HG02970 (cell line): ENCODE data around the gene KCNQ1OT1.

Experiments
- ATAC-seq: cut with Tn5 transposase; IDR thresholded peaks from one replicate; pipeline ENCODE4 v1.9.1; 2021; ENCODE audit warnings: mild to moderate bottlenecking, moderate library complexity, moderate number of reproducible peaks; ENCODE audit not compliant: unreplicated experiment, low FRiP score

The KCNQ1OT1 gene

DNA sequence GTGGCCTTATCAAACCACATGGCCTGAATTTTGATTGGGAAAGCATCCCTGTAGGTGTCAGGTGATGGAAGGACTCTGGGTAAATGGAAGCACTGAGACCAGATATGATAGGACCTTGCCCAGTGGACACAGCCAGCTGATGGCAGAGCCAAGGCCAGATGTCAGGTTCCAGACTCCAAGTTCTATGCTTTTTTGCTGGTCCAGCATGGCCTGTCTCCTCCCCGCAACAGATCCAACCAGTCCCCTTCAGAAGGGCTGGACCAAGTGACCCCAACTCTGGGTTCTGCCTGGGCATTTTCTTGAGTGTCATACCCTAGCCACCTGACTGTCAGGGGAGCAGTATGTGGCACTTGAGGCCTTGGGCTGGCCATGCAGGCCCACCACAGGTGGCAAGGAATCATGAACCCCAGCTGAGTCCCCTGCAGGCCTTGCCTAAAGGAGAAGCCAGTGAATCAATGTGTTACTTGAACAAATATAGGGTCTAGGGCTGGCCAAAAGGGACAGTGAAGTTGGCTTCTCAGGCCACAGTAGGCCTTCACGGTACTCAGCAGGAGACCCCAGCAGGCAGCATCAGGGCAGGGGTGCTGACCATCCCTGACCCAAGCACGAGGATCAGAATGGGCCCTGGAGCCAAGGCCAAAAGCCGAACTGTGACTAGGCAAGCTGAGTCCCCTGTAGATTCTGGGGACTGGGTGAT lies 27.1 kb downstream of the KCNQ1OT1 start:
- no peak for ATAC-seq

- ATAC-seq, result no peak
These were observed 28.0 kb downstream of the KCNQ1OT1 start for GRCh38 chr11:2671748-2672147.

- ATAC-seq, result no peak
These were observed 29.2 kb downstream of the KCNQ1OT1 start for GRCh38 chr11:2670541-2671100.

GRCh38 chr11:2669634-2670469 lies 29.9 kb downstream of the KCNQ1OT1 start:
- no peak for ATAC-seq

- no peak for ATAC-seq
These were observed 30.9 kb downstream of the KCNQ1OT1 start for GRCh38 chr11:2668876-2669275.

DNA sequence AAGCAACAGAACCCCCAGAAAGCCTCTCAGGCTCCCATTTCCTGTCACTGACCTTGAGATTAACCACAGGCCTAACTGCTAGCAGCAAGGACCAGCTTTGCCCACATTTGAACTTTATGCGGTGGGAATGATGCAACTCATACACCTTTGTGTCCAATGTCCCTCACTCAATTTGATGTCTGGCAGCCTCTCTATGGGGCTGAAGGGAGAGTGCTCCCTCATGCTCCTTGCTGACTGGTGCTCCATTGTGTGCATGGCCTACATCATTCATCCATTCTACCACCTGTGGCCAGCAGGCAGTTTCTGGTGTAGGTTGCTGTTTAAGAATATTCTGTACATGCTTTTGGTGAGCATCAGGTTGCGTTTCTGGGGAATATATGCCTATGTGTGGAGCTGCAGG lies 31.9 kb downstream of the KCNQ1OT1 start:
- no peak for ATAC-seq

DNA sequence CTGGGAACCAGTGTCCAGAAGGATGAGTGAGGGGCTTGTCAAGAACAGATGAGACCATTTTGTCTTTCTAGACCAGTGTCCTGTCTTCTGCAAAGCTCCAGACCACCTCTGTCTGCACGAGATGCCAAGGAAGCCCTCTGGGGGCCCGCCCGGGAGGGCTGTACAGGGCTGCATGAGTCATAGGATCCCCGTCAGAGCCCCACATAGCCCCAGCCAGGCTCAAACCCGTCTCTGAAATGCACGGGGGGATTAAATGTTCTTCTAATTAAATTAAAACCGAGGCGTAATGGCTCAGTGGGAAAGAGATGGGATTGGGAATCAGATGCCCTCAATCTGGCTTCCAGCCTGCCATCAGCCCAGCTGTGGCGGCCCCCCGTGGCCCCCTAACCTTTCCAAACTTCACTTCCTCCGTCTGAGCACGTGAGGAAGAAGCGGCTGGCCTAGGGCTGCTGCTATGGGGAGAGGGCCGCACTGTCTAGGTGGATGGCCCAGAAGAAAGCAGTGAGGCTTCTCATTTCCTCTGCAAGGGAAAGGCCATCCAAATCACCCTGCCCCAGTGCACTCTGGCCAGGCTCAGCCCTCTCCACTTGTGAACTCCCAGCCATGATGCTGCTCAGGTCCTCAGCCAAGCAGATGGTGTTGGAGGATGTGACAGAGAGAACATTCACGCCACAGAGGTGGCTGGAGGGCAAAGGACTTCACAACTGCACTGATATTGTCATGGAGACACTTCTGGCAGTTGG lies 32.8 kb downstream of the KCNQ1OT1 start:
- ATAC-seq, result no peak

GRCh38 chr11:2666401-2666741 lies 33.4 kb downstream of the KCNQ1OT1 start:
- ATAC-seq, result no peak

GRCh38 chr11:2665526-2666400 lies 34.0 kb downstream of the KCNQ1OT1 start:
- no peak for ATAC-seq

DNA sequence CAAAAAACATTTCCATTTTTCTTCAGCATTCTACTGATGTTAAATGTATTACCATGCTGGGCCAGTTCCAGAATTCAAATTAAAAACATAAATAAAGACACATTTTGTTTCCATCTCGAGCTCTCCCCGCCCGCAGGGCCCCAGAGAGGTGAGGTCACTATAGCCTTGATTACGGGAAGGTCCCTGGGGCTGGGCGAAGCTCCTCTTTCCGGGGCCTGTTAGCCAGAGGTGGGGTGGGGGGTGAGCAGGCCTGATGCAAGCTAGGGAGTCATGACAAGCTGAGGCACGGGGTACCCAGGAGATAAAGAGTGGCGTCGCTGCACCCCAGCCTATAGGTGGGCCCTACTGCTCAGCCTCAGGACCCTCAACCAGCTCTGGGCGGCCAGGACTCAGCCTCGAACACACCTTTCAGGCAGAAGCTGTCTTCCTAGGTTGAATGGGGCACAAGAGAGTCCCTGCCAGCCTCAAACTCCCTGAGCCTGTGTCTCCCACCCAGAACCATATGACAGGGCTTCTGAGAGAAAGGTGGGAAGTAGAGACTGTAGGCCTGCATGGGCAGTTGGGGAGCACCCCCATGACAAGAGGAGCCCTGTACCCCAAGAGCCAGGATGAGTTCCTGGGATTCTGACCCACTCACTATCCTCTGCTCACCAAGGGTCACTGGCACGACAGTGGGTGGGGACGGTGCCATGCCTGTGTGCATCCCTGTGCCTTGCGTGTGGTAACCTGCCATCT lies 34.8 kb downstream of the KCNQ1OT1 start:
- ATAC-seq, result no peak

GRCh38 chr11:2664376-2664775 lies 35.4 kb downstream of the KCNQ1OT1 start:
- ATAC-seq, result no peak

GRCh38 chr11:2663915-2664314 lies 35.9 kb downstream of the KCNQ1OT1 start:
- ATAC-seq, result no peak

GRCh38 chr11:2663506-2663905 lies 36.3 kb downstream of the KCNQ1OT1 start:
- no peak for ATAC-seq

DNA sequence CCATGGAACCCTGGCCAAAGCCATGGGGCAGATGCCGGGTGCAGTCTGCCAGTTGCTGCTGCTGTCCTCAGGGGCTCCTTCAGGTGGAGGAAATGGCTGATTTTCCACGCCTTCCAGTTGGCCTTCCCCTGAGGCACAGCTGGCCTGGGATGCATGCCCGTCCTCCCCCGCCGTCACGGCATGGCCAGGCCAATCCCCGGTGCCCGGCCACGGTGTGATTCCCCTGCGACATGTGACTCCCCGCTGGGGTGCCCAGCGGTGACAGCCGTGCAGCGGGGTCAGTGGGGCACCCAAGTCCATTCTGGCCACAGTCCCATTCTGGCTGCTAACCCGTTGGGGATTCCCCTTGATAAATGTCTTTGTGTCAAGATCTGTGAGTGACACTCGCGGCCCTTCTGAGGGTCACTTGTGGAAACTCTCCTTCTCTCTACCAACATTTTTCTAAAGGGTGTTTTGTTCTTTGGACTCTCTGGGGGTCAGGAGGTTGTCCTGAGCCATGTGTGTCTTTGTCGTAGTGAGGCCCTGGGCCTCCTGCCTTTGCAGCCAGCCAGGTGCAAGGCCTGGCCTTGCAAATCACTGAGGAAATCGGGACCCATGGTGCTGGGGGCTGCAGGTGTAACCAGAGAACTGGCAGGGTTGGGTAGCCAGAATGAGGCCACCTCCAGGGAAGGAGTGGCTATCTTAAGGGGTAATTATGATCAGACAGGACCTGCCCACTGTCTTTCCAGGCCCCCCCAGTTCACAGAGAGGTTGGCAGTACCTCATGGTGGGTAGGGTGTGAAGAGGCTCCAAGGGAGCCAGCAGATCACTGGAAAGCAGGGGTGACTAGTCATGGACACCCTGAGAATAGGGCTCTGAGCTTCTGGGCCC lies 37.1 kb downstream of the KCNQ1OT1 start:
- ATAC-seq, result no peak

DNA sequence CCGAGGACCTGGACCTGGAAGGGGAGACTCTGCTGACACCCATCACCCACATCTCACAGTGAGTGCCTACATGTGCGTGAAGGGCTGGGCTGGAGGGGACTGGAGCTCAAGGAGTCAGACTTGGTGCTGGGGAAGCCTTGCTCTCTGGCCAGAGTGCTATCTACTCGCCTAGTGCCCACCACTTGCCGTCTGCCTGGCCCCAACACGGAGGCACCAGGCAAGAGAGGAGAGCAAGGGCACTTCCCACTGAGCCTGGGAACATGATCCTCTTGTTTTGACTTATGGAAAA lies 37.8 kb downstream of the KCNQ1OT1 start:
- ATAC-seq, result no peak

GRCh38 chr11:2661173-2662023 lies 38.4 kb downstream of the KCNQ1OT1 start:
- ATAC-seq, result no peak

GRCh38 chr11:2660357-2660939 lies 39.3 kb downstream of the KCNQ1OT1 start:
- no peak for ATAC-seq
